NK-92 treated with Interleukin-12 subunit alpha and Interleukin-12 subunit beta, amount 100 ng/mL, for 24 hours (cell line): ENCODE measurements around the gene HSD17B11.
"Not testable (repeated sequence)": the region's sequence is repeated elsewhere in the genome, so short reads cannot be mapped to it uniquely, and the experiment has no call there.

Experiments used
- DNase-seq: peaks from one replicate; lab custom pipeline; 2025; lab: John Stamatoyannopoulos, UW

Gene HSD17B11

DNA sequence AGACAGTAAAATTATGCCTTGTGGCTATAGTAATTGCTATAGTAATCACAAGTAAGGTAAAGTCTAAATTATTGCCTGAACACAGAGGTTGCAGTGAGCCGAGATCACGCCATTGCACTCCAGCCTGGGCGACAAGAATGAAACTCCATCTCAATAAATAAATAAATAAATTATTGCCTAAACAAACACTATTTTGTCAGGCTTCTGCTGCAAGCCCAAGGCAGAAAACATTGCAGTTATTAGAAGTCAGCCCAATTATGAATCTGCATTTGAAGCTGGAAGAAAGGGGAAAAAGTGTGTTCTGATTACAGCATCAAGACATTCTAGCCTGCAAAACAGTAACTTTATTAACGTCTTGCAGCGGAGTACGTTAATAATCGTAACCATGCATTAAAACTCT lies 85.4 kb downstream of the HSD17B11 start:
- DNase-seq, result no peak

DNA sequence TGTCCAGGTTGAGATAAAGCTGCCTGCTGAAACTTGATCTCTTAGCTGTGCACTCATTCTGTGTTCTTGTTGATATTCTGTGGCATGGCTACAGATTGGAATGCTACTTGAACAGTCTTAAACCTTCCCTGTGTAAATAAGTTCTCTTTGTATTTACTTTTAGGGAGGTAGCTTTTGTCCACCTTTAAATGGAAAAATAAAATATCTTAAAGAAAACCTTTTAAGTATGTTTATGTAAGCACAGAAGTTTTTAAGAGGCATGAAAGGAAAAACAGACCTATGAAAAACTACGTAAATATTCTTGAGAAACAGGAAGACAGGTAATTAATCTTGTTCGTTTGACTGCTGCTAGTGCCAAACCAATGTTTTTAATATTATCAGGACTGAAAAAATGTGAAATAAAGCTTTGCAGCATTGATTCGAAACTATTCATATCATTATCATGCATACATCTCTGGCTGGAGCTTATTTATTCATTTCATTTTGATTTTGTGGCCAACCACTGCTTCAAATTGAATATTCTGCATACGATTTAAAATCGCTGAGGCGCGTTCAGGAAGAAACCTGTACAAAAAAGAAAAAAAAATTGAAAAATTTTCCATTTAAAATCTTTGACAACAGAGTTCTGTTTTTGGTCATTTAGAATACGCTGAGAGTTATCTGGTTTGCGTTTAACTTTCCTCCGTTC lies 86.1 kb downstream of the HSD17B11 start:
- DNase-seq, result no peak

DNA sequence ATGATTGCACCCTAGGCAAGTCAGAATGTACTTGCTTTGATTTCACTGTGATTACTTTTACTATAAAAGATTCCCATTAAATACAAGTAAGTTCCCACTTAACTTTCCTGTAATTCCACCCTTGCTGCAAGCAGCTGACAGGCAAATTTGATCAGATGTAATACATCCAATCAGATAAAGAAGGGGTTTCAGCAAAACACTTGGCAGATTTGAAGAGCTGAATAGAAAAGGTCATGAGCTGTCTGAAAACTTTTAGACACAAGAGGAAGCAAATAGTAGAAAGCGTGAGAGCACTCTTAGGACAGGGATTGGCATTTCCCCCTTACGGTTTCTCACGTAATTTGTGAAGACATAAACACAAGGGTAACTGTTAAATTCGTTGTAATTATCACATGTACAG lies 91.1 kb downstream of the HSD17B11 start:
- no peak for DNase-seq

DNA sequence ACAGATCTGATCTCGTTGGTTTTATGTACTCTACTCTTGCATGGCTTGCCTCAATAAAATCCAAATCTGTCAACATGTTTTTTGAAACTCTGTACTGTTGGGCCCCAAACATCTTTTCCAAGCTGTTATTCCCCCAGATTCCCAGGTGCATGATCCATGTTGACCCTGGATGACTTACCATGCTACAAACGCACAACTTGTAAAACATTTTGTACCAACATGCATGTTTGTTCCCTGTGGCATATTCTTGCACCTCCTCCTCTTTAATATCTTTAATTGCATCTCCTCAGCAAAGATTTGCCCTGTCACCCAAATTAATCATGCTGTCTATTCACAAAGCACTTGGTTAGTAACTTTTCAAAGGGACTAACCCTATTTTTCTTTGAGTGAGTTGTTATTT lies 92.6 kb downstream of the HSD17B11 start:
- DNase-seq, result no peak

DNA sequence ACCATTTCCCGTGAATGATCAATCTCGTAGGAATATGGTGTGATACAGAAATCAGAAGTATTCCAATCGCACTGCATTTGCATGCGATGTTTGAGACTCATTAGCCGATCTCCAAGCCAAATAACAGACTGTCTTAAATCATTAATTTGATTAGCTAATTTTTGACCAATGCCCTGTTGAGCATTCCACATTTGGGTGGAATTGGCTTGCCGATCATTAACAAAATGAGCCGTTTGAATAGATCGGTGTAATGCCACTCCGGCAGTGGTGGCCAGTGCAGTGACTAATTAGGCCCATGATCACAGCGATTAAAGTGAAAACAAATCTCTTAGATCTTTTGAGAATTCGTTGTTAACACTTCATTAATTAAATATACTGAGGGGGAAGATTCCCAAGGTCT lies 96.1 kb downstream of the HSD17B11 start:
- not testable (repeated sequence) for DNase-seq

DNA sequence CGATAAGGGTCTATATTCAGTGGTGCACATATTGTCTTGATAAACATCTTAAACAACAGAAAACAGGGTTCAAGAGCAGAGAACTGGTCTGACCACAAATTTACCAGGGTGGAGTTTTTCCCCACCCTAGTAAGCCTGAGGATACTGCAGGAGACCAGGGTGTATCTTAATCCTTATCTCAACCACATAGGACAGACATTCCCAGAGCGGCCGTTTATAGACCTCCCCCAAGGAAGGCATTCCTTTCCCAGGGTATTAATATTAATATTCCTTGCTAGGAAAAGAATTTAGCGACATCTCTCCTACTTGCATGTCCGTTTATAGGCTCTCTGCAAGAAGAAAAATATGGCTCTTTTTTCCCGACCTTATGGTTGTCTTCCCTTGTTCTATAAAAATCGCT lies 97.1 kb downstream of the HSD17B11 start:
- DNase-seq, result not testable (repeated sequence)

DNA sequence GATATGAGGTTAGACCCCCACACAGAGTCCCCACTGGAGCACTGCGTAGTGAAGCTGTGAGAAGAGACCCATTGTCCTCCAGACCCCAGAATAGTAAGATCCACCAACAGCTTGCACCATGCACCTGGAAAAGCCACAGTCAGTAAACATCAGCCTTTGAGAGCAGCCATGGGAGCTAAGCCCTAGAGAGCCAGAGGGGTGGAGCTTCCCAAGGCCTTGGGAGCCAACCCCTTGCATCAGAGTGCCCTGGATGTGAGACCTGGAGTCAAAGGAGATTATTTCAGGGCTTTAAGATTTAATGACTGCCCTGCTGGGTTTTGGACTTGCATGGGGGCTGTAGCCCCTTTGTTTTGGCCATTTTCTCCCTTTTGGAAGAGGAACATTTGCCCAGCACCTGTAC lies 104.0 kb downstream of the HSD17B11 start:
- DNase-seq, result no peak
